ENCODE measurements around the gene GTF2H4.
"Not testable (repeated sequence)": the region's sequence is repeated elsewhere in the genome, so short reads cannot be mapped to it uniquely, and the experiment has no call there.

Gene GTF2H4

DNA sequence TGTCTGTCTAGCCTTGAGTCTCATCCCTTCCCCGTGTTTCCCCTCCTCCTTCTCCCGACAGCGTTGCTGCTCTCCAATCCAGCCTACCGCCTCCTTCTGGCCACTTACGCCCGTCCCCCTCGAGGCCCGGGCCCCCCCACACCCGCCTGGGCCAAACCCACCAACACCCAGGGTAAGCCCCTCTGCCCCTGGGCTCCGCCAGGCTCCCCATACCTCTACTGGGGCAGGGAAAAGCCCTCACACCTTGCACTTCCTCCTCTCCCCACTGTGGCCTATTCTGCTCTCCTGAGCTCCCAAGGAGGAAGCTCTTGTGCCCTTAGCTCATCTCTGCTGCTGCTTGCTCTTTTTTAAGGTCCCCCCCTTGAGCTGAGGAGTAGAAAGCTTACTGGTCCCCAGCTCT, 12.7 kb upstream of the GTF2H4 start:
- DNase-seq (ENCODE audit: low read depth) = no peak

DNA sequence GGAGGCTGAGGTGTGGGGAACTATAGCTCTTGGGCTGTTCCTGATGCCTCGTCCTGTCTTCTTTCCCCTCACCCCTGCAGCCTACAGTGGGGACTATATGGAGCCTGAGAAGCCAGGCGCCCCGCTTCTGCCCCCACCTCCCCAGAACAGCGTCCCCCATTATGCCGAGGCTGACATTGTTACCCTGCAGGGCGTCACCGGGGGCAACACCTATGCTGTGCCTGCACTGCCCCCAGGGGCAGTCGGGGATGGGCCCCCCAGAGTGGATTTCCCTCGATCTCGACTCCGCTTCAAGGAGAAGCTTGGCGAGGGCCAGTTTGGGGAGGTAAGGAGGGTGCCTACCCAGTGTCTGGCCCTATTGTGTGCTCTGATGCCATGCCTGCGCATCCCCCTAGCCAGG, 11.5 kb upstream of the GTF2H4 start:
- no peak for DNase-seq (ENCODE audit: low read depth)

- DNase-seq (ENCODE audit: low read depth) = no peak
These were observed 10.1 kb upstream of the GTF2H4 start for GRCh38 chr6:30897882-30898281.

DNA sequence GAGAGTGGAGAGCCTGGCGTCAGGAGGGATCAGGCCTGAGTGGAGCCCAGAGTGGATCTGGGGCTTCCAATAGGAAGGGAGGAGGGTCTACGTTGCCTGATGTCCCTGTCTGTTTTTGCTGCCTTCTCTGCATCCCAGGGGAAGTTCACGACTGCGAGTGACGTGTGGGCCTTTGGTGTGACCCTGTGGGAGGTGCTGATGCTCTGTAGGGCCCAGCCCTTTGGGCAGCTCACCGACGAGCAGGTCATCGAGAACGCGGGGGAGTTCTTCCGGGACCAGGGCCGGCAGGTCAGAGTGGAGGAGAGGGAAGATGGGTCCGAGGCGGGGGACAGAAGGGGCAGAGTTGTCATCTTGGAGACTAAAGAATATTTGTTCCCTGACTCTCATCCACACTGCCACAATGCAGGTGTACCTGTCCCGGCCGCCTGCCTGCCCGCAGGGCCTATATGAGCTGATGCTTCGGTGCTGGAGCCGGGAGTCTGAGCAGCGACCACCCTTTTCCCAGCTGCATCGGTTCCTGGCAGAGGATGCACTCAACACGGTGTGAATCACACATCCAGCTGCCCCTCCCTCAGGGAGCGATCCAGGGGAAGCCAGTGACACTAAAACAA, 9.2 kb upstream of the GTF2H4 start:
- no peak for DNase-seq (ENCODE audit: low read depth)

DNA sequence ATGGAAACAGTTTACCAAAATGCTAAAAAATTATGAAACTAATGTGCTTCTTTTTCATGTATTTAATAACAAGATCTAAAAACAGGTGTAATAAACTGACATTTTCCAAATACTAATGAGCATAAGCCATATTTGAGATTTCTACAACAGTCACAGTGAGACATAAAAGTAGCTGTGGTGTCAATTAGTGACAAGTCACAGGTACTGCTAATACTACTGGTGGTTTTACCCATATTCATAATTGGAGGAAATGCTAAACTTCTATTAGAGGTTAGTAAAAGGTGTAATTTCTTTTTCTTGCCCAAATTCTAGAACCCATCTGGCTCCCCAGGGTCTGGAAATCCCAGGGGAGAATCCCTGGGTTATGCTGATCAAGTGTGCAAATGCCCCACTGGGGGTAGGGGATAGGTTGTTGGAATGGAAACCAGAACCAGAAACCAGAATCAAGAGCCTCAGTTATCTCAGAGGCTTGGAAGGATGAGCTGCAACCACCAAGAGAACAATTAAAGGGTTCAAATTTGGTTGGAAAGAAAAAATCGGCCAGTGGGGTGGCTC, 7.1 kb upstream of the GTF2H4 start:
- DNase-seq (ENCODE audit: low read depth) = no peak

DNA sequence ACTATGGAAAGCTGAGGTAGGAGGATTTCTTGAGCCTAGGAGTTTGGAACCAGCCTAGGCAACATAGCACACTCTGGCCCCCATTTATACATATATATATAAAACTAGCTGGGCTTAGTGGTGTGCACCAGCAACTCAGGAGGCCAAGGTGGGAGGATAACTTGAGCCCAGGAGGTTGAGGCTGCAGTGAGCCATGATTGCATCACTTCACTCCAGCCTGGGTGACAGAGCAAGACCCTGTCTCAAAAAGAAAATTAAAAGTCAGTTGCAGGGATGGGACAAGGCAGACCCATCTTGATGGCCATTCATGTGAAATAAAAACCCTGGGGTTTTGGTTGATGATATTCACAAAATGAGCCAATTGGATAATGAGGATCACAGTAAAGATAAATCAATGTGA, 6.6 kb upstream of the GTF2H4 start:
- DNase-seq (ENCODE audit: low read depth) = no peak

DNA sequence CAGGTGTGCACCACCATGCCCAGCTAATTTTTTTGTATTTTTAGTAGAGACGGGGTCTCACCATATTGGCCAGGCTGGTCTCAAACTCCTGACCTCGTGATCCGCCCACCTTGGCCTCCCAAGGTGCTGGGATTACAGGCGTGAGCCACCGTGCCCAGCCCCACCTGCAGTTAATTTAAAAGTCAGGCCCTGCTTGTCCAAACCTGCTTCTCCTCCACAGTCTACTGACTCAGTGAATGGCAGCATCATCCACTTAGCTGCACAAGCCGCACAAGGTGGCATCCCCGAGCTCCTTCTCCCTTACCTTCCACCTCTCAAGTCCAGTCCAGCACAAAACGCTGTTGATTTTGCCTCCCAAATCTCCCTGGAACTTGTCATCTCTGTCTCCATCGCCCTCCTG, 5.8 kb upstream of the GTF2H4 start:
- DNase-seq (ENCODE audit: low read depth) = not testable (repeated sequence)

DNA sequence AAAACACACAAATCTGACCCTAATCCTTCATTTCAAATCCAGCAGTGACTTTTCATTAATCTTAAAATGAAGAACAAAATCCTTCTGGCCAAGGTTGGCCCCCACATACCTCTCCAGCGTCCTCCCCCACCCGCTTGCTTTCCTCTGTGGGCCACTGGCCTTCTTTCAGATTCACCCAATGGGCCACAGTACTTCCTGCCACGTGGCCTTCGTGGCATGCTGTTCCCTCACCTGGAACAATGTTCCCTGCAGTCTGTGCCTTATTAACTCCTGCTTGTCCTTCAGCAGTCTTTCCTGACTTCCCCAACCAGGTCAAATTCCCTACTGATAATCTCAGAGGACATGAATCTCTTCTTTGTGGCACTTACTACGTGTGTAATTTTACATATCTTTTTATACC, 5.3 kb upstream of the GTF2H4 start:
- DNase-seq (ENCODE audit: low read depth) = no peak

- DNase-seq (ENCODE audit: low read depth) = no peak
These were observed 4.8 kb upstream of the GTF2H4 start for GRCh38 chr6:30903236-30903635.

GRCh38 chr6:30907290-30907757, 683 bp upstream of the GTF2H4 start:
- DNase-seq (ENCODE audit: low read depth) = not testable (repeated sequence)

GRCh38 chr6:30908700-30909099, 693 bp downstream of the GTF2H4 start:
- no peak for DNase-seq (ENCODE audit: low read depth)

DNA sequence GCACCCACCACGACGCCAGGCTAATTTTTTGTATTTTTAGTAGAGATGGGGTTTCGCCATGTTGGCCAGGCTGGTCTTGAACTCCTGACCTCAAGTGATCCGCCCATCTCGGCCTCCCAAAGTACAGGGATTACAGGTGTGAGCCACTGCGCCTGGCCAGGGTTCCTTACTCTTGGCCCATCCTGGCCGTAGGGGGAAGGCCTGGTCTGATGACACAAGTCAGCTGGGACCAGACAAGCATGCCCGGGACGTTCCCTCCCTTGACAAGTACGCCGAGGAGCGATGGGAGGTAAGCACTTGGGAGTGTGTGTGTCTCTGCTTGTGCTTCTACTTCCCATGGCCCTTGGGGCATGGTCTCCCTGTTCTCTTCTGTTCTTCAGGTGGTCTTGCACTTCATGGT, 2.5 kb downstream of the GTF2H4 start:
- not testable (repeated sequence) for DNase-seq (ENCODE audit: low read depth)

DNA sequence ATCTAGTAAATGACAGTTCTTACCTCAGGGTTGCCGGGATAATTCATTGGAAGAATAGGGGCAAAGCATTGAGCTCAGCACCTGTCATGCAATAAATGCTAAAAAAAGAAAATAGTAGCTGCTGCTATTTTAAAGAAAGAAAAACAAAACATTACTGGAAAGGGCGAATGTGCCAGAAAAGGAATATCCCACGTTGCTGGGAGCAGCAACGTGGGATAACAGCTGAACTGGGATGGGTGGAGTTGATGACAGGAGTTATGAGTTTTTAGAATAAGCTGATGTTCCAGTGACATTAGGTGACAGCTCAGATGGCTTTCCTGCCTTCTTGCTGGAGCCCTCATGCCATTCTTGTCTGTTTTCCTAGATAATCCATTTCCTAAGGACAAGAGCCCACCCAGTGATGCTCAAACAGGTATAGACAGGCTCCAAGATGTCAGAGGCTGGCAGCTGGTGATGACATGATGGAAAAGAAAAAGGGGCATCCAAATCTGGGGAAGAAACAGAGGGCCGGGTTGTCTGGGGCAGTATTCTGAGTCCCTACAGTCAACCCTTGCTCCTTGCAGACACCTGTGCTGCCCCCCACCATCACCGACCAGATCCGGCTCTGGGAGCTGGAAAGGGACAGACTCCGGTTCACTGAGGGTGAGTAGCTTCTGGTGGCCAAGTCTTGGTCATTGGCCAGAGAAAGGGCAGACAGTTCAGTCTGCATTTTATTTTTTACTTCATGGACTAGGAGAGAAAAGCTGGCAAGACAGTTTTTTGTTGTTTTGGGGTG, 4.9 kb downstream of the GTF2H4 start:
- DNase-seq (ENCODE audit: low read depth) = no peak

- no peak for DNase-seq (ENCODE audit: low read depth)
These were observed 5.7 kb downstream of the GTF2H4 start for GRCh38 chr6:30913721-30914075.

DNA sequence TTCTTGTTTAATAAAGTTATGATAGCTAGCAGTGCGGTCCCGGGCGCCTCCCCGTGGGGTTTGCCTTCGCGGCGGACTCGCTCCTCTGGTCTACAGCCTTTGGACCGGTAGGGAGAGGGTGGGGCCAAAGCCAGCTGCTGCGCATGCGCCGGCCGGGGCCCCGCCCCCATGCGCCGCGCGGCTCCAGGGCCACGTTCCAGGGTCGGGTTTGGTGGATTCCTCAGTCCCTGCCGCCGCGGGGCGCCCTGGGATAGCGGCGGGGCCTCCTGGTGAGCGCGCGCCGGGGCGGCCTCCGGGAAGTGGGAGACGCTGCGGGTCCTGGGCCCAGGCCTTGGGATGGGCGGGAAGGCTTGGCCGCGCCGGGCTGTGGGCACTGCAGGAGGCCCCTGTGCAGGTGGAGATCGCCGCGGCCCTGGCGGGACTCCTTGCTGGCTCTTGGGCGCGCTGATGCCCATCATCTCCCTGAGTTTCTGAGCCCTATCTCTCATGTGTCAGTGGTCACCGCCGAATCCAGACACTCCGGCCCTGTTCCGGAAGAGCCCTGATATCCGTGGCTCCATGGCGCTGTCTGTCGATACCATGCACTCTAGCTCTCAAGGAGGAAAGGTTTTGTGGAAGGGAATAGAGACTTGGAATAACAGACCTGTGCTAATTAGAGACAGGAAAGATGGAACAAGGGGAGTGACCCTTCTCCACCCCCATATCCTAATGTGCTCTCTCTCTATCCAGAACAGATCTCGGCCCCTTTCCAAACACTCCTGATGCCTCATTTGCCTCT, 6.3 kb downstream of the GTF2H4 start, which contains the start of gene VARS2:
Gene VARS2, plus strand, starts transcription at position 163 of the 778 bp plus-strand sequence. Its CDS starts 599 bp downstream, at position 762.
- DNase-seq (ENCODE audit: low read depth) = peak; percentile 41

DNA sequence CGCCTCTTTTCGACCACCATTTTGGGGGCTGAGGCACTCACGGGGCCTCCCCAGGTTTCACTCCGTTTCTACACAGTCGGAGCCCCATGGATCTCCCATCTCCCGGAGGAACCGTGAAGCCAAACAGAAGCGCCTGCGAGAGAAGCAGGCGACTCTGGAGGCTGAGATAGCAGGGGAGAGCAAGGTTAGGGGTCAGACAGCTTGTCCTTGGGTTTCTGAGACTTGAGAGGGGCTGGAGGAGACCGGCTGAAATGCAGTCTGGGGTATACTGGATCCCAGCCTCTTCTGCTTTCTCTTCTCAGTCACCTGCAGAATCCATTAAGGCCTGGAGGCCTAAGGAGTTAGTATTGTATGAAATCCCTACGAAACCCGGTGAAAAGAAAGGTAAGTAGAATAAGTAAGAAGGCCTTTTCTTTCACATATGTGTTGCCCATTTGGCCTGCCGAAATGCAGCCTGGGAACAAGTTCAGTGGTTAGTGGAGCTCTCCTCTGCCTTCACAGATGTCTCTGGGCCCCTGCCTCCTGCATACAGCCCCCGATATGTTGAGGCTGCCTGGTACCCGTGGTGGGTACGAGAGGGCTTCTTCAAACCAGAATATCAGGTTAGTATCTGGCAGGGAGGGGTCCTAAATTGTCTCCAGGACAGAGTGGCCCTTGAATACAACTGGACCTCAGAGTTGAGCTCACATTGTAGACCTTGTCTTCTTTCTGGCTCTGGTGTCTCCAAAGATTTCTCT, 7.0 kb downstream of the GTF2H4 start:
- DNase-seq (ENCODE audit: low read depth) = no peak

- DNase-seq (ENCODE audit: low read depth) = peak; percentile 26
These were observed 7.6 kb downstream of the GTF2H4 start for GRCh38 chr6:30915591-30915946.

GRCh38 chr6:30917041-30917440, 9.0 kb downstream of the GTF2H4 start:
- DNase-seq (ENCODE audit: low read depth) = no peak

GRCh38 chr6:30917487-30917886, 9.5 kb downstream of the GTF2H4 start:
- DNase-seq (ENCODE audit: low read depth) = no peak

DNA sequence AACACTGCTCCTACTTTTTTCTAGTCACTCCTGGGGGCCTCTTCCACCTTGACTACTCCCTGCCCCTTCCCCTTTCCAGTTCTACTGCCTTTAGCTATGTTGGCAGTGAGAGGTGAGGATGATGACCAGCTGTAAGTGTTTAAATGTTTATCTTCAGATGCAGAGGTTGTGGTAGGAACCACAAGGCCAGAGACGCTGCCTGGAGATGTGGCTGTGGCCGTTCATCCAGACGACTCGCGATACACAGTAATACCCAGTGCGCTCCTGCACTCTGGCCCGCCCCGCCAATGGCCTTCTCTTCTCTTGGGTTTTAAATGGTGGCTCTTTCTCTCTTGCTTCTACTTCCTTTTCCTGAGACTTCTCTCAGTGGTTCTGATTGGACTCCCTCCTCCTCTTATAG, 10.7 kb downstream of the GTF2H4 start:
- DNase-seq (ENCODE audit: low read depth) = no peak

DNA sequence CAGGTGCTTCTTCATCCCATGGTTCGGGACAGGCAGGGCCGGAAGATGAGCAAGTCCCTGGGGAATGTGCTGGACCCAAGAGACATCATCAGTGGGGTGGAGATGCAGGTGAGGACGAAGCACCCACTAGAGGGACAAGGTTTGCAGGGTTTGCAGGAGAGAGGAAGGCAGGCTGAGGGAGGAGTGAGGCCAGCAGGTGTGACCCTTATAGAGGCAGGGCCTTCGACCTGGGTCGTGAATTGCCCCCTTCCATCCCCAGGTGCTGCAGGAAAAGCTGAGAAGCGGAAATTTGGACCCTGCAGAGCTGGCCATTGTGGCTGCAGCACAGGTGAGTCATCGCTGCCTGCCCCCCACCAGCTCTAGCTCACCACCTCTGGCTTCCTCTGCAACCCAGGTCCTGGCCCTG, 14.4 kb downstream of the GTF2H4 start:
- DNase-seq (ENCODE audit: low read depth) = no peak

DNA sequence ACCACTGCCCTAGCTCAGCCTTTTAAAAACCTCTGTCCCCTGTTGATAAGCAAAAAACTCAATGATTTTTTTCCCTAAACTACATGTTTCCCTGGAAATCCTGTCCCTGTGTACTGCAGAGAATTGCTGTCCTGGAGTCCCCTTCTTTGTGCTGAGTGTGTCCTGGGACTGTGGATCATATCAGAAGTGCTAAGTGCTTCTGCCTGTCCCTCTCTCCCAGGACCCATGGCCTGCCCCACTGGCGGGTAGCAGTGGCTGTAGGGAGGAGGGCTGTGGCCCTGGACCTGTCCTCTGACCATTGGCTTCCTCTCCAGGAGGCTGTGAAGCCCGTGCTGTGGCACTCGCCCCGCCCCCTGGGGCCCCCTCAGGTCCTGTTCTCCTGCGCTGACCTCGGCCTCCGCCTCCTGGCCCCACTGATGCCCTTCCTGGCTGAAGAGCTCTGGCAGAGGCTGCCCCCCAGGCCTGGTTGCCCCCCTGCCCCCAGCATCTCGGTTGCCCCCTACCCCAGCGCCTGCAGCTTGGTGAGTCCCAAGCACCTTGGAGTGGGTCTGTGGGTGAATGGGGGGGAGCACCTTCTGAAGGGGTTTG, 16.1 kb downstream of the GTF2H4 start:
- DNase-seq (ENCODE audit: low read depth) = not testable (repeated sequence)
